ENCODE data around the gene SFXN4. TPM values are rescaled to one million over a fixed set of nuclear protein-coding genes. Genes with fewer than 3 reads are reported as not detected.

SFXN4 gene
- total and polyA plus RNA-seq, 2 of the 13 experiments (the other 11 are each of a cell fraction or from before 2014, with no cell fraction given): 47.7 to 64.9 TPM

GRCh38 chr10:119165171-119166117 is at the start of gene SFXN4 (continued):
- TF ChIP-seq RERE (CRISPR knock-in tag; IDR thresholded peaks at IDR 0.05; ENCODE audit: low read depth): no peak; the same call in 1 of the 2 replicates
- no peak for TF ChIP-seq DBP (CRISPR knock-in tag; IDR thresholded peaks at IDR 0.05; ENCODE audit: not compliant biosample characterization)
- no peak for TF ChIP-seq ZNF432 (CRISPR knock-in tag; IDR thresholded peaks at IDR 0.05; ENCODE audit: borderline replicate concordance)
- TF ChIP-seq ZNF674 (CRISPR knock-in tag; IDR thresholded peaks at IDR 0.05; ENCODE audit: low read depth): peak; percentile 64; the same call in 1 of the 2 replicates
- TF ChIP-seq ZBTB1 (CRISPR knock-in tag; IDR thresholded peaks at IDR 0.05; ENCODE audit: borderline replicate concordance): no peak
- TF ChIP-seq, protein P1, sequence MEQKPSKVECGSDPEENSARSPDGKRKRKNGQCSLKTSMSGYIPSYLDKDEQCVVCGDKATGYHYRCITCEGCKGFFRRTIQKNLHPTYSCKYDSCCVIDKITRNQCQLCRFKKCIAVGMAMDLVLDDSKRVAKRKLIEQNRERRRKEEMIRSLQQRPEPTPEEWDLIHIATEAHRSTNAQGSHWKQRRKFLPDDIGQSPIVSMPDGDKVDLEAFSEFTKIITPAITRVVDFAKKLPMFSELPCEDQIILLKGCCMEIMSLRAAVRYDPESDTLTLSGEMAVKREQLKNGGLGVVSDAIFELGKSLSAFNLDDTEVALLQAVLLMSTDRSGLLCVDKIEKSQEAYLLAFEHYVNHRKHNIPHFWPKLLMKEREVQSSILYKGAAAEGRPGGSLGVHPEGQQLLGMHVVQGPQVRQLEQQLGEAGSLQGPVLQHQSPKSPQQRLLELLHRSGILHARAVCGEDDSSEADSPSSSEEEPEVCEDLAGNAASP (CRISPR knock-in tag; IDR thresholded peaks at IDR 0.05; ENCODE audit: borderline replicate concordance): peak; percentile 72
- TF ChIP-seq, protein P2, sequence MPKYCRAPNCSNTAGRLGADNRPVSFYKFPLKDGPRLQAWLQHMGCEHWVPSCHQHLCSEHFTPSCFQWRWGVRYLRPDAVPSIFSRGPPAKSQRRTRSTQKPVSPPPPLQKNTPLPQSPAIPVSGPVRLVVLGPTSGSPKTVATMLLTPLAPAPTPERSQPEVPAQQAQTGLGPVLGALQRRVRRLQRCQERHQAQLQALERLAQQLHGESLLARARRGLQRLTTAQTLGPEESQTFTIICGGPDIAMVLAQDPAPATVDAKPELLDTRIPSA (CRISPR knock-in tag; IDR thresholded peaks at IDR 0.05; ENCODE audit: borderline replicate concordance): 0 out of 2 replicates have a peak, but pooled peaks have one; percentile 80
- no peak for TF ChIP-seq FOXJ3 (CRISPR knock-in tag; IDR thresholded peaks at IDR 0.05; ENCODE audit: borderline replicate concordance)
- 0 out of 2 replicates have a peak, but pooled peaks have one; percentile 42 for TF ChIP-seq ZNF235 (CRISPR knock-in tag; IDR thresholded peaks at IDR 0.05; ENCODE audit: borderline replicate concordance)
- peak; percentile 58; the same call in 1 of the 2 replicates for TF ChIP-seq ZNF746 (CRISPR knock-in tag; IDR thresholded peaks at IDR 0.05)
- TF ChIP-seq ZNF331 (CRISPR knock-in tag; IDR thresholded peaks at IDR 0.05): no peak
- TF ChIP-seq RXRB (CRISPR knock-in tag; IDR thresholded peaks at IDR 0.05; ENCODE audit: borderline replicate concordance): peak; percentile 80
- TF ChIP-seq ZNF225 (CRISPR knock-in tag; IDR thresholded peaks at IDR 0.05): peak; percentile 78; the same call in 1 of the 2 replicates
- no peak for TF ChIP-seq ZNF616 (CRISPR knock-in tag; IDR thresholded peaks at IDR 0.05; ENCODE audit: low read depth)
- peak; percentile 11; the same call in 1 of the 2 replicates for TF ChIP-seq HOXA3 (CRISPR knock-in tag; IDR thresholded peaks at IDR 0.05)
- TF ChIP-seq, protein P3, sequence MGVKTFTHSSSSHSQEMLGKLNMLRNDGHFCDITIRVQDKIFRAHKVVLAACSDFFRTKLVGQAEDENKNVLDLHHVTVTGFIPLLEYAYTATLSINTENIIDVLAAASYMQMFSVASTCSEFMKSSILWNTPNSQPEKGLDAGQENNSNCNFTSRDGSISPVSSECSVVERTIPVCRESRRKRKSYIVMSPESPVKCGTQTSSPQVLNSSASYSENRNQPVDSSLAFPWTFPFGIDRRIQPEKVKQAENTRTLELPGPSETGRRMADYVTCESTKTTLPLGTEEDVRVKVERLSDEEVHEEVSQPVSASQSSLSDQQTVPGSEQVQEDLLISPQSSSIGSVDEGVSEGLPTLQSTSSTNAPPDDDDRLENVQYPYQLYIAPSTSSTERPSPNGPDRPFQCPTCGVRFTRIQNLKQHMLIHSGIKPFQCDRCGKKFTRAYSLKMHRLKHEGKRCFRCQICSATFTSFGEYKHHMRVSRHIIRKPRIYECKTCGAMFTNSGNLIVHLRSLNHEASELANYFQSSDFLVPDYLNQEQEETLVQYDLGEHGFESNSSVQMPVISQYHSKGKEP (CRISPR knock-in tag; IDR thresholded peaks at IDR 0.05): no peak
